ENCODE data around the gene HAUS7. TPM values are rescaled to one million over a fixed set of nuclear protein-coding genes. Genes with fewer than 3 reads are reported as not detected.

HAUS7 gene
- polyA plus RNA-seq, 1 donor: 25.0 TPM

DNA sequence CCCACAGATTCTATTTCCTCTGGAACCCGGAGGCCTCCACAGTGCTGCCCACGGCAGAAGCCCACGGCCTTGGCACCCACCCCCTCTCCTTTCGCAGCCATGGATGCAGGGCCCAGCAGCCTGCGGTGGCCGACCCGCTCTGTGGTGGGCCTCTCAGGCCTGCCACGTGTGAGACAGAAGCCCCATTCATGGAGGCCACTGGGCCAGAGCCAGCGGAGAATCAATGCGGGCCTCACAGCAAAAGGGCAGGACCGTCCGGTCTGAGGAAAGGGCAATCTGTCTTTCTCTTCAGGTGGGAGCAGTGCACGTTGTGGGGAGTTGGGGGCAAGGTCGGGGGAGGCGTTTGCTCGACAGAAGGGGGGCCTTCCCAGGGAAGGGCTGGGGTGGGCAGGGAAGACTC, 8.4 kb upstream of the HAUS7 start:
- H3K27me3 ChIP-seq (ENCODE audit: control insufficient read depth, insufficient read depth, low read length): no peaks in the 10 kb centered on the region
- H3K4me1 ChIP-seq (ENCODE audit: control insufficient read depth, insufficient read depth, low read length): peaks cover 9% of the 10 kb centered on the region
- H3K27ac ChIP-seq (ENCODE audit: low read length): no peak overlapping the region
- WGBS (ENCODE audit: insufficient coverage, low lambda C conversion rate): no CpG with 5 or more reads among the region's 16 CpGs
- H3K9me3 ChIP-seq (ENCODE audit: control insufficient read depth, low read depth, low read length): no peaks in the 10 kb centered on the region
- DNase-seq: no peak
- H3K4me3 ChIP-seq (ENCODE audit: low read length): no peak overlapping the region
- no peaks in the 10 kb centered on the region for H3K36me3 ChIP-seq (ENCODE audit: control insufficient read depth, insufficient read depth, low read length)

DNA sequence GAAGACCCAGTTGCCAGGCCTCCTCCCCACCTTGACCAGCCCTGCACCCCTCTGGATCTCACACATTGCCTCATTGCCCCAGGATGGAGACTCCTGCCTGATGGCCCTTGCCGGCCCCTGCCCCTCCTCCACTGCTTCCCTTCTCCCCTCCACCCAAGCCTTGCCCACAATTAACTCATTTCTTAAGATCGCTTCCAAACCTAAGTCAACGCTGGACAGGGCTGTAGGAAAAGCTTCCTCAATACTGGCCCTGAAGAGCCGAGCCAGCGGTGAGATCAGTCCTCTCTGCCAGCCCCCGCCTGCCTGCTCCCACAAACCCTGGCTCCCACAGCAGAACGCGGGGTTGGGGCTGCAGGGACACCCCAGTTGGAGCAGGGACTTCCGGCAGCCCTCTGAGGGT, 7.5 kb upstream of the HAUS7 start:
- Histone ChIP-seq H3K36me3 (ENCODE audit: control insufficient read depth, insufficient read depth, low read length) (no peaks in the 10 kb centered on the region), H3K27me3 (ENCODE audit: control insufficient read depth, insufficient read depth, low read length) (no peaks in the 10 kb centered on the region), H3K27ac (ENCODE audit: low read length) (no peak overlapping the region), H3K4me1 (ENCODE audit: control insufficient read depth, insufficient read depth, low read length) (peaks cover 9% of the 10 kb centered on the region), H3K4me3 (ENCODE audit: low read length) (no peak overlapping the region), H3K9me3 (ENCODE audit: control insufficient read depth, low read depth, low read length) (no peaks in the 10 kb centered on the region)
- WGBS (ENCODE audit: insufficient coverage, low lambda C conversion rate): no CpG with 5 or more reads among the region's 9 CpGs
- DNase-seq: no peak

DNA sequence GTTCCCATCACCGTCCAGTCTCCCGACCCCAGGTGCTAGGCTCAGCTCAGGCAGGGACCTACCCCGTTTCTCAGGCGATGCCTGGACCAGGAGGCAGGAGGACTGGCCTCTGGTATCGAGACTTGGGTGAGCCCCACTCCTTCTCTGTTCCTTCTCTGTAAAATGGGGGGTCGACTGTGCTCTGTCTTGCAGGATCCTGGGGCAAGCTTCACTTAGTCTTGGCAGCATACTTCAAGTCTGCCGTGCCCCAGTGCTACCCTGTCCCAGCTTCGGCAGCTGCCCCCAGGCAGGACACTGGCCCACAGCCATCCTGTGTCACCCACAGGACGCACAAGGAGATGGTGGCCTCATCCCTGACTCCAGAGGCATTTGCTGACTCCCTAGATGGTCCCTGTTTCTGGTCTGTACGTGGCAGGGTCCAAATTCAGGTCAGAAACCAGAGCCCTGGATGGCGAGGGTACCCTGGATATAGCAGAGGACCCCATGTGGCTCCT, 7.0 kb upstream of the HAUS7 start:
- Histone ChIP-seq H3K4me1 (ENCODE audit: control insufficient read depth, insufficient read depth, low read length) (peaks cover 9% of the 10 kb centered on the region), H3K27me3 (ENCODE audit: control insufficient read depth, insufficient read depth, low read length) (no peaks in the 10 kb centered on the region), H3K27ac (ENCODE audit: low read length) (peak overlapping the region; percentile 12), H3K9me3 (ENCODE audit: control insufficient read depth, low read depth, low read length) (no peaks in the 10 kb centered on the region), H3K4me3 (ENCODE audit: low read length) (no peak overlapping the region), H3K36me3 (ENCODE audit: control insufficient read depth, insufficient read depth, low read length) (no peaks in the 10 kb centered on the region)
- WGBS (ENCODE audit: insufficient coverage, low lambda C conversion rate): no CpG with 5 or more reads among the region's 11 CpGs
- no peak for DNase-seq

DNA sequence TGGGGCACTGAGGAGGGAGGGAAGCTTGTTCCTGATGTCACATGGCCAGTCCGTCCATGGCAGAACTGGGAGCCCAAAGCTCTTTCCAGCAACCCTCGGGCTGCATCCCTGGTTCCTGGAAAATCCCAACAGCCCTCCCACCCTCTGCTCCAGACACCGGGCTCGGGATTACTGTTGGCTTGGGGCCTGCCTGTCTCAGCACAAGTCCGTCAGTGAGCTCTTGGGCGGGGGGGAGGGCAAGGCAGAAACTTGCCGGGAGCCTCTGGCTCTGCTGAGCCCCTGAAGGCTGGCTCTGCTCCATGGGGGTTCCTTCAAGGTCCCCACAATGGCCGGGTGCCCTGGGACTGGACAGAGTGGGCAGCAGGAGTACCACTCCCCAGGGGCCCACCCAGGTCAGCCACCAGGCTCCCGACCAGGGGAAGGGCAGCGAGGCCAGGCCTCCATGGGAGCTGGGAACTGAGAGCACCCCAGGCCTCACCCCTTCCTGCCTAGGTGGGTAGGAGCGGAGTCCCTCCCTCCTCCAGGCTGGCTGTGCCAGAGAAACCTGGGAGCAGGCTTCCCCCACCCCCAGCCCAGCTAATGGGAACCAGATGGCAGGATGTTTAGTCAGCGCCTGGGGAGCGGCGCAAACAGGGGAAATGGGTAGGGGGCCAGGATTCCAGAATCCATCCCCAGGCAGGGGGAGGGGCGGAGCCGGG, 6.4 kb upstream of the HAUS7 start:
- no peaks in the 10 kb centered on the region for H3K9me3 ChIP-seq (ENCODE audit: control insufficient read depth, low read depth, low read length)
- WGBS (ENCODE audit: insufficient coverage, low lambda C conversion rate): no CpG with 5 or more reads among the region's 16 CpGs
- no peak for DNase-seq
- no peak overlapping the region for H3K4me3 ChIP-seq (ENCODE audit: low read length)
- no peaks in the 10 kb centered on the region for H3K36me3 ChIP-seq (ENCODE audit: control insufficient read depth, insufficient read depth, low read length)
- peak overlapping the region; percentile 12 for H3K27ac ChIP-seq (ENCODE audit: low read length)
- no peaks in the 10 kb centered on the region for H3K27me3 ChIP-seq (ENCODE audit: control insufficient read depth, insufficient read depth, low read length)
- H3K4me1 ChIP-seq (ENCODE audit: control insufficient read depth, insufficient read depth, low read length): peaks cover 13% of the 10 kb centered on the region

DNA sequence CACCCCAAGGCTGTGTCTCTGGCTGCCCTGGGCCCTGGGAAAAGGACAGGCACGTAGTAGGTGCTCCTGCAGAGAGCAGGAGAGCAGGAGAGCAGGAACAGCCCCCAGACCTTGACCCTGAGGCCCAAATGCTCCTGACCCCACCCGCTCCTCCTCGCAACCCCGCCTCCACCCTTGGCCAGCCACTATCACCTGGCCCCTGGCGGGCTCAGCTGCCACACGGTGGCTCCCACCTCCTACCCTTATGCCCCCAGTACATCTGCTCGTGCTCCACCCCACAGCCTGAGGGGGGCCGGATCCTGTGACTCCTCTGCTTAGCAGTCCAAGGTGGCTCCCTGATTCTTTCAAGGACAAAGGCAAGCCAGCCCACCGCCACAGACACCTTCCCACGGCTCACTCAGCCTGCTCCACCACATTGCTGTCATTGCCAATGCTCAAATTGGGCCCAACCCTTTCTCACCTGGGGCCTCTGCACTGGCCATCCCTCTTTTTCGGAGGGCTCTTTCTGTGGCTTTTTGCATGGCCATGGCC, 5.4 kb upstream of the HAUS7 start:
- no peaks in the 10 kb centered on the region for H3K36me3 ChIP-seq (ENCODE audit: control insufficient read depth, insufficient read depth, low read length)
- no CpG with 5 or more reads among the region's 11 CpGs for WGBS (ENCODE audit: insufficient coverage, low lambda C conversion rate)
- H3K27ac ChIP-seq (ENCODE audit: low read length): no peak overlapping the region
- H3K4me3 ChIP-seq (ENCODE audit: low read length): no peak overlapping the region
- H3K4me1 ChIP-seq (ENCODE audit: control insufficient read depth, insufficient read depth, low read length): peaks cover 18% of the 10 kb centered on the region
- DNase-seq: no peak
- H3K9me3 ChIP-seq (ENCODE audit: control insufficient read depth, low read depth, low read length): no peaks in the 10 kb centered on the region
- H3K27me3 ChIP-seq (ENCODE audit: control insufficient read depth, insufficient read depth, low read length): no peaks in the 10 kb centered on the region

DNA sequence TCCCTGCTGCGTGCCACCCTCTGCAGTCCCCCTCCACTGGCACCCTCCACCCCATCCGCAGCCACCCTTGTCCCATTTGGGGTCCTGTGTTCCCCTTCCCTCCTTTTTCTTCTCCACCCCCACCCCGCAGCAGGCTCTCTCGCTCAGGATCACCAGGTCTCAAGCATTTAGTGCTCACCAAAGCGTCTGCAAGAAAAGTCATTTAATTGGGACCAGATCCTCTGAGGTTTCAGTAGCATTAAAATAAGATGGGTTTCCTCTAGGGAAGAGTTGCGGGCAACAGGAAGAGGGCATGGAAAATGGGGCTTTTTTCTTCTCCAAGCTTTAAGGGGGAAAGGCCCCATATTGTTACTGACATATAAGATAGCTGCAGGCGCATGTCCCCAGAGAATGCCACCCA, 4.9 kb upstream of the HAUS7 start:
- H3K36me3 ChIP-seq (ENCODE audit: control insufficient read depth, insufficient read depth, low read length): no peaks in the 10 kb centered on the region
- H3K9me3 ChIP-seq (ENCODE audit: control insufficient read depth, low read depth, low read length): no peaks in the 10 kb centered on the region
- DNase-seq: no peak
- no peak overlapping the region for H3K4me3 ChIP-seq (ENCODE audit: low read length)
- peaks cover 18% of the 10 kb centered on the region for H3K4me1 ChIP-seq (ENCODE audit: control insufficient read depth, insufficient read depth, low read length)
- H3K27ac ChIP-seq (ENCODE audit: low read length): no peak overlapping the region
- H3K27me3 ChIP-seq (ENCODE audit: control insufficient read depth, insufficient read depth, low read length): no peaks in the 10 kb centered on the region
- WGBS (ENCODE audit: insufficient coverage, low lambda C conversion rate): 100% methylated on average over 1 of the region's 7 CpGs

DNA sequence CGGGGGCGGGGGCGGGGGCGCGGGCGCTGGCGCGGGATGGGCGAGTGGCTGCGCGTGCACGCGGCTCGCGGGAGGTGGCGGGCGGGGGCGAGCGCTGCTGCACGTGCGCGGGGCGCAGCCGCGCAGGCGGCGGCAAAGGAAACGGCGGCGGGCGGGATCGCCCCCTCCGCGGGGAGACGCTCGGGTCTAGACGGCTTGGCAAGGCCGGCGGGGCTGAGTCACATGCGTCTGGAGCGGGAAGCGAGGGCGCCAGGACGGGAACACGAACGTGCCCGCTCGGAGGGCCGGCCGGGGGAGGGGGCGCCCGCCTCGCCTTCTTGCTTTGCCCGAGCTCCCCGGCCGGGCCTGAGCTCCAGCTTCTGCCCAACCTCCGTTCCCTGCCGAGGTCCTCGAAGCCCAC, 4.3 kb upstream of the HAUS7 start:
- Histone ChIP-seq H3K4me1 (ENCODE audit: control insufficient read depth, insufficient read depth, low read length) (peaks cover 18% of the 10 kb centered on the region), H3K27ac (ENCODE audit: low read length) (no peak overlapping the region), H3K27me3 (ENCODE audit: control insufficient read depth, insufficient read depth, low read length) (no peaks in the 10 kb centered on the region), H3K9me3 (ENCODE audit: control insufficient read depth, low read depth, low read length) (no peaks in the 10 kb centered on the region), H3K36me3 (ENCODE audit: control insufficient read depth, insufficient read depth, low read length) (no peaks in the 10 kb centered on the region), H3K4me3 (ENCODE audit: low read length) (peak overlapping the region; percentile 10)
- DNase-seq: peak in 1 of 2 donors; percentile 59
- WGBS (ENCODE audit: insufficient coverage, low lambda C conversion rate): no CpG with 5 or more reads among the region's 59 CpGs

DNA sequence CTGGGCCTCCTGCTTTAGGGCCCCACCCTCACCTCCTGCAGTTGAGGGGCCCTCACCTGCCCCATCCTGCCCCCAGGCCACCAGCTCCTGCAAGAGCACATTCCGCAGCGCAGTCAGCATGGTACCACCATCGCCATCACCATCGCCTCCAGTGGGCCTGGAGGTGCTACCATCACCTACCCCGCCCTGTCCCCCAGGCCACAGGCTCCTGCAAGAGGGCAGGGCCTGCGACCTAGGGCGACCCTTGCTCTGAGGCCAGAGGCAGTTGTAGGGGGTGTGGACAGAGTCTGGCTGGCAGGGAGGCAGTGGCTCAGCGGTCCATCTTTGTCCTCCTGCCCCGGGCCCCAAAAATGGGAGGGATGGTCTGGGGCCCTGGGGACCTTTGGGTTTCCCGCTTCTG, 3.9 kb upstream of the HAUS7 start:
- Histone ChIP-seq H3K36me3 (ENCODE audit: control insufficient read depth, insufficient read depth, low read length) (no peaks in the 10 kb centered on the region), H3K9me3 (ENCODE audit: control insufficient read depth, low read depth, low read length) (no peaks in the 10 kb centered on the region), H3K27me3 (ENCODE audit: control insufficient read depth, insufficient read depth, low read length) (no peaks in the 10 kb centered on the region), H3K4me3 (ENCODE audit: low read length) (no peak overlapping the region), H3K27ac (ENCODE audit: low read length) (no peak overlapping the region), H3K4me1 (ENCODE audit: control insufficient read depth, insufficient read depth, low read length) (peaks cover 21% of the 10 kb centered on the region)
- peak in 1 of 2 donors; percentile 46 for DNase-seq
- no CpG with 5 or more reads among the region's 10 CpGs for WGBS (ENCODE audit: insufficient coverage, low lambda C conversion rate)

DNA sequence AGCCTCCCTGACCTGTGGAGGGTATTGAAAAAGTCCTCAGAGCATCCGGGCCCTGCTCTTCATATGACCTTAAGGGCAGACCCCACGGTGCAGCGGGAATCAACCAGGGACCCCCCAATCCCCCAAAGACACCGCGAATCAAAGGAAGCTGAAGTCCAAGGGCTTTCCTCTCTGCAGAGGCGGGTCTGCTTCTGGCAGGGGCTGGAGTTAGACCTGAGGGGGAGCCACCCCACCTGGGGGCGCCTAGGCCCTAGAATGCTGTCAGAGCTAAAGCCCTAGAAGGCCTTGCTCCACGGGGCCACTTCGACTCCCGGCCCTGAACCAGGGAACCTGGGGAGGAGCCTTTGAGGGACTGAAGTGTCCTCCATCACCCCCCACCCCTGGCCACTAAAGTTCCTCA, 2.8 kb upstream of the HAUS7 start:
- no CpG with 5 or more reads among the region's 10 CpGs for WGBS (ENCODE audit: insufficient coverage, low lambda C conversion rate)
- Histone ChIP-seq H3K27ac (ENCODE audit: low read length) (no peak overlapping the region), H3K4me3 (ENCODE audit: low read length) (no peak overlapping the region), H3K9me3 (ENCODE audit: control insufficient read depth, low read depth, low read length) (no peaks in the 10 kb centered on the region), H3K27me3 (ENCODE audit: control insufficient read depth, insufficient read depth, low read length) (no peaks in the 10 kb centered on the region), H3K36me3 (ENCODE audit: control insufficient read depth, insufficient read depth, low read length) (no peaks in the 10 kb centered on the region), H3K4me1 (ENCODE audit: control insufficient read depth, insufficient read depth, low read length) (peaks cover 21% of the 10 kb centered on the region)
- DNase-seq: no peak

DNA sequence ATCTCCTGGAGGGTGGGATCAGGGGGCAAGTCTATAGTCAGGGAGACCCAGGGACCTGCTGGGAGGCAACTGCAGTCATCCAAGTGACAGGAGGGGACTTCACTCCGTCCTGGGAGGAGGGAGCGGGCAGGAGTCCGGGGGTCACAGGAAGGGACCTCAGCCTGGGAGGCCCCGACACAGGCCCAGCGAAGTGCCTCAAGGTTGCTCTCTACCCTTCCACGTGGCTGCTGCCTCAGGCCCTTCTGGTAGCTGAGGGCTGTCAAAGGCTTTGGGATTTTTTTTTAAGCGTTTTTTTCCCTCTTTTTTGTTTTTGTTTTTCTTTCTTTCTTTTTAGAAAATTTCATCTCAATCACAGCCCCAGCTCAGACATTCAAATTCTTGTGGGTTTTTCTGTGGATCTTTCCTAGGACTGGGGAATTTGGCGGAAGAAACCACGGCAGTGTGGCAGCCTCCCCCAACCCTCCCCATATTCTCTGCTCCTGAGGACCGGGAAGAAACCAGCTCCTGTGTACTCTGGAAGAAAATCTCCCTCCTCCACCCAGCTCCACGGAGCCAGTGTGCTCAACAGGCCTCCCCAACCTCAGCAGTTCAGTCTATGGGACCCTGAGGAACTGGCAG, 1.4 kb upstream of the HAUS7 start:
- Histone ChIP-seq H3K27me3 (ENCODE audit: control insufficient read depth, insufficient read depth, low read length) (no peaks in the 10 kb centered on the region), H3K4me1 (ENCODE audit: control insufficient read depth, insufficient read depth, low read length) (peaks cover 19% of the 10 kb centered on the region), H3K27ac (ENCODE audit: low read length) (peak overlapping the region; percentile 55), H3K4me3 (ENCODE audit: low read length) (no peak overlapping the region), H3K9me3 (ENCODE audit: control insufficient read depth, low read depth, low read length) (no peaks in the 10 kb centered on the region), H3K36me3 (ENCODE audit: control insufficient read depth, insufficient read depth, low read length) (no peaks in the 10 kb centered on the region)
- DNase-seq: peak in 1 of 2 donors; percentile 27
- WGBS (ENCODE audit: insufficient coverage, low lambda C conversion rate): 75% methylated on average over 2 of the region's 11 CpGs
